ENCODE results near the gene TTC33. TPM values are rescaled to one million over a fixed set of nuclear protein-coding genes. Genes with fewer than 3 reads are reported as not detected.
A peak's percentile ranks its signal among the peaks of the same experiment; 100 is the strongest.

TTC33 gene, protein sequence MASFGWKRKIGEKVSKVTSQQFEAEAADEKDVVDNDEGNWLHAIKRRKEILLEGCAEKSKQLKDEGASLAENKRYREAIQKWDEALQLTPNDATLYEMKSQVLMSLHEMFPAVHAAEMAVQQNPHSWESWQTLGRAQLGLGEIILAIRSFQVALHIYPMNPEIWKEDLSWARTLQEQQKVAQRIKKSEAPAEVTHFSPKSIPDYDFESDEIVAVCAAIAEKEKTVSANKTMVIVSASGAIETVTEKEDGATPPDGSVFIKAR
- total RNA-seq = 15.8 and 18.2 TPM in 2 replicates
- total RNA-seq (2013) = 26.5 TPM
- 1.7 and 2.1 TPM in 2 replicates for polyA plus RNA-seq
- polyA minus RNA-seq = 4.2 and 5.9 TPM in 2 replicates

DNA sequence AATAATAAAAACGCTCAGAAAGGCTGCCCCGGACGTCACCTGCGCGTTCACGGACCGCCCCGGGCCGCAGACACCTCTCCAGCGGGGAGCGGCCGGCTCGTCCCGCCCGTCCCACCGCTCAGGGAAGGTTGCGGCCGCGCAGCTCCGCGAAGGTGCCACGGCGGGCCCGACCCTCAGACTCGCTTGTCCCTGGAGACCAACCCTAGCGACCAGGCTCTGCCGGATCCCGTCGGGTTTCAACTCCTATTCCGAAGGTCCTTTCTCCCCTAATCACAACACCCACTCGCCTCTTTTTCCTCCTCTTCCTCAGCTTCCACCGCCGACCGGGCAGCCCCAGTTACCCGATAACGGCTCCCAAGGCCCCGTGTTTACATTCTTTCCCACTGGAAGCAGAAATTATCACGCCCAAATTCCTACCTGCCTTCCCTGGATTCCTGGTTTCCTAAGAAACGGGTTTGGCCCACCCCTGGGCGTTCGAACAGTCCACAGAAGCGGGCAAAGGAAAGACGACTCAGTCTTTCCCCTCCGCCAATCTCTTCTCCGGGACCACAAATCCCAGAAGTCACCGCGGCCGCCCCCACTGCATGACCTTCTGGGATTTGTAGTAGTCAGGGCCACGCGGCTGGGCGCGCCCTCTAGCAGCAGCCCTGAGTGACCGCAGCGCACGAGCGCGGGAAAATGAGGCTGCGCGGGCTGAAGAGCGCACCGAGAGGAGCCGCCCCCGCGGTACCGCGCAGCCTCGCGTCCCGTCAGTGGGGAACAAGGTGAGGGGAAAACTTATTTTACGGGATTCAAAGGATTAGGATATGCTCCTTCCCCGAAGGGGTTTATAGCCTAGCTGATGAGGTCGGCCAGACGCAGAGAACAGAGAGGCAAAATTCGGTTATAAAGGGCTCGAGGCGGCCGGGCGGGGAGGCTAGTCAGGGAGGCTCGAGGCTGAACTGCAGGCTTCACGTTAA is at the start of gene TTC33:
Gene TTC33 (minus strand): TSS at position 555 of the 959 bp plus-strand sequence. CDS start 8,943 bp downstream, outside the sequence.
- POLR2A ChIA-PET = interaction anchor here (0.6 to 0.9 kb wide), 3 partner anchors 42 to 79 kb away, joined by 3 to 5 read pairs (median 3); partner anchors contain the start of gene PRKAA1
- peak within 1 kb of the TSS; percentile 77 to 92 for H3K27ac ChIP-seq (ENCODE audit: low read length in 2 of 2)
- Mint-ChIP-seq H3K27me3 (no peaks in the 10 kb centered on the region), H3K4me1 (peaks cover 16% of the 10 kb centered on the region), H3K27ac (no peak within 1 kb of the TSS), H3K4me3 (no peak within 1 kb of the TSS), H3K9me3 (ENCODE audit: insufficient read depth) (no peaks in the 10 kb centered on the region)
- intact Hi-C loops (cut with micrococcal nuclease) = loop anchor here (1.0 to 10.0 kb wide), 7 partner anchors 43 to 1681 kb away; partner anchors contain the start of genes PRKAA1, PTGER4, RICTOR and RIMOC1
- no peaks in the 10 kb centered on the region for H3K27me3 ChIP-seq (replicated peaks in 1 of 4; ENCODE audit: control extremely low read depth in 1 of 4, control insufficient read depth in 3 of 4, insufficient read depth in 4 of 4, low read length in 3 of 4)
- peak within 1 kb of the TSS; percentile 78 to 100 (median 95) for H3K4me3 ChIP-seq (ENCODE audit: control extremely low read depth in 1 of 5, extremely low read depth in 1 of 5, insufficient read depth in 1 of 5, low read depth in 2 of 5, low read length in 4 of 5)
- ATAC-seq (ENCODE audit: low read depth) (peak; percentile 94), DNase-seq (peak; percentile 92)
- peaks cover 12% of the 10 kb centered on the region for H4K20me1 ChIP-seq (ENCODE audit: control insufficient read depth, insufficient read depth, low read length, poor library complexity, severe bottlenecking)
- CTCF ChIA-PET = interaction anchor here (0.7 to 2.3 kb wide), 8 partner anchors 16 to 1042 kb away, joined by 3 to 6 read pairs (median 3); no protein-coding TSS in a partner anchor
- peaks cover 10 to 13% of the 10 kb centered on the region in 2 donors for H3K4me1 ChIP-seq (ENCODE audit: control insufficient read depth in 2 of 2, insufficient read depth in 2 of 2, low read length in 2 of 2)
- H3K9me3 ChIP-seq (ENCODE audit: control extremely low read depth in 1 of 3, control insufficient read depth in 2 of 3, insufficient read depth in 1 of 3, low read length in 2 of 3) = no peaks in the 10 kb centered on the region
- H3K36me3 ChIP-seq (replicated peaks in 1 of 2; ENCODE audit: control extremely low read depth in 1 of 2, control insufficient read depth in 1 of 2, extremely low read depth in 1 of 2, insufficient read depth in 2 of 2, low read length in 1 of 2) = peaks cover 0 to 1% of the 10 kb centered on the region in 2 experiments
- peak within 1 kb of the TSS; percentile 96 for H2AFZ ChIP-seq (ENCODE audit: insufficient read depth, low read depth, low read length, poor library complexity, severe bottlenecking)
- 7% methylated on average over 79 of the region's 80 CpGs for WGBS (ENCODE audit: insufficient coverage)
- no peak for TF ChIP-seq EZH2 (IDR thresholded peaks at IDR 0.05; ENCODE audit: borderline replicate concordance, insufficient read depth, low read depth, low read length, poor library complexity, severe bottlenecking)
- TF ChIP-seq, protein P1, sequence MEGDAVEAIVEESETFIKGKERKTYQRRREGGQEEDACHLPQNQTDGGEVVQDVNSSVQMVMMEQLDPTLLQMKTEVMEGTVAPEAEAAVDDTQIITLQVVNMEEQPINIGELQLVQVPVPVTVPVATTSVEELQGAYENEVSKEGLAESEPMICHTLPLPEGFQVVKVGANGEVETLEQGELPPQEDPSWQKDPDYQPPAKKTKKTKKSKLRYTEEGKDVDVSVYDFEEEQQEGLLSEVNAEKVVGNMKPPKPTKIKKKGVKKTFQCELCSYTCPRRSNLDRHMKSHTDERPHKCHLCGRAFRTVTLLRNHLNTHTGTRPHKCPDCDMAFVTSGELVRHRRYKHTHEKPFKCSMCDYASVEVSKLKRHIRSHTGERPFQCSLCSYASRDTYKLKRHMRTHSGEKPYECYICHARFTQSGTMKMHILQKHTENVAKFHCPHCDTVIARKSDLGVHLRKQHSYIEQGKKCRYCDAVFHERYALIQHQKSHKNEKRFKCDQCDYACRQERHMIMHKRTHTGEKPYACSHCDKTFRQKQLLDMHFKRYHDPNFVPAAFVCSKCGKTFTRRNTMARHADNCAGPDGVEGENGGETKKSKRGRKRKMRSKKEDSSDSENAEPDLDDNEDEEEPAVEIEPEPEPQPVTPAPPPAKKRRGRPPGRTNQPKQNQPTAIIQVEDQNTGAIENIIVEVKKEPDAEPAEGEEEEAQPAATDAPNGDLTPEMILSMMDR (IDR thresholded peaks at IDR 0.05) = peak; percentile 63
- H3K9ac ChIP-seq (ENCODE audit: low read length) = peak within 1 kb of the TSS; percentile 89
- peak within 1 kb of the TSS; percentile 86 for H3K4me2 ChIP-seq (replicated peaks; ENCODE audit: low read depth, low read length, poor library complexity, severe bottlenecking)
- peaks cover 48% of the 10 kb centered on the region for H3K79me2 ChIP-seq (ENCODE audit: control insufficient read depth, insufficient read depth, low read length)
